ENCODE data around the gene CYP27A1.

Gene CYP27A1

DNA sequence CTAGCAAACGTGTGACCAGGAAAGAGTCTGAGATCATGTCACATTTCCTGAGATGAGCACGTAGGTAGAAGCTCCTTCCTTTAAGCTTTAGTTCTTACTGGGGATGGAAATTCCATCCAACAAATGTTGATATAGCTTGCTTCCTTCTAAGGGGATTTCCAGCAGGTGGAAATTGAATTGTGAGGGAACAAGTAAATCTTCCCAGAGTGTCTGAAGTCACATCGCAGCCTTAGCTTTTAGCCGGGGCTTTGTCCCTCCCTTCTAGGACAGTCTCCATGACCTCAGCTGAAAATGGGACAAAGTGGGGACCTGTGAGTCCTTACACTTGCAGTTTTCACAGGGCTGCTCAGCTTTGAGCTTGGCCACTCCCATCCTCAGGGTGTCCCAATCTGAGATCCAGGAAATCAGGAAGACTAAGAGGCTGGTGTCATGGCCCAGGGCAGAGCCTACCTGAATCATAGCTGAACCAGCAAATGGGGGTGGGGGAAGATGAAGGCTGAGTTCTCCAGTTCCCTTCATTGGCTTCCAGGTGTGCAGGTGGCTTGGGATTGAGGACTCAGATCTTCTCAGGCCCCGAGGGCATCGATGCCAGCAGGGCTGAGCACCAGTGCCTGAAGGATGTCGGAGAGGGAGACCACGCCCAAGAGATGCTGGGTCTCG, 41.4 kb downstream of the CYP27A1 start:
- ChIA-PET CTCF (interaction anchor here (2.6 kb wide), 1 partner anchor 24 kb away, joined by 7 read pairs; no protein-coding TSS in a partner anchor), POLR2A (no interaction called here)
- no peak overlapping the region for H3K4me3 ChIP-seq (ENCODE audit: low read depth, low read length)
- no peak for DNase-seq (ENCODE audit: low read depth, low spot score)
- TF ChIP-seq, protein P1, sequence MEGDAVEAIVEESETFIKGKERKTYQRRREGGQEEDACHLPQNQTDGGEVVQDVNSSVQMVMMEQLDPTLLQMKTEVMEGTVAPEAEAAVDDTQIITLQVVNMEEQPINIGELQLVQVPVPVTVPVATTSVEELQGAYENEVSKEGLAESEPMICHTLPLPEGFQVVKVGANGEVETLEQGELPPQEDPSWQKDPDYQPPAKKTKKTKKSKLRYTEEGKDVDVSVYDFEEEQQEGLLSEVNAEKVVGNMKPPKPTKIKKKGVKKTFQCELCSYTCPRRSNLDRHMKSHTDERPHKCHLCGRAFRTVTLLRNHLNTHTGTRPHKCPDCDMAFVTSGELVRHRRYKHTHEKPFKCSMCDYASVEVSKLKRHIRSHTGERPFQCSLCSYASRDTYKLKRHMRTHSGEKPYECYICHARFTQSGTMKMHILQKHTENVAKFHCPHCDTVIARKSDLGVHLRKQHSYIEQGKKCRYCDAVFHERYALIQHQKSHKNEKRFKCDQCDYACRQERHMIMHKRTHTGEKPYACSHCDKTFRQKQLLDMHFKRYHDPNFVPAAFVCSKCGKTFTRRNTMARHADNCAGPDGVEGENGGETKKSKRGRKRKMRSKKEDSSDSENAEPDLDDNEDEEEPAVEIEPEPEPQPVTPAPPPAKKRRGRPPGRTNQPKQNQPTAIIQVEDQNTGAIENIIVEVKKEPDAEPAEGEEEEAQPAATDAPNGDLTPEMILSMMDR (IDR thresholded peaks at IDR 0.05; ENCODE audit: insufficient read depth, low read length, missing control alignments), result no peak

DNA sequence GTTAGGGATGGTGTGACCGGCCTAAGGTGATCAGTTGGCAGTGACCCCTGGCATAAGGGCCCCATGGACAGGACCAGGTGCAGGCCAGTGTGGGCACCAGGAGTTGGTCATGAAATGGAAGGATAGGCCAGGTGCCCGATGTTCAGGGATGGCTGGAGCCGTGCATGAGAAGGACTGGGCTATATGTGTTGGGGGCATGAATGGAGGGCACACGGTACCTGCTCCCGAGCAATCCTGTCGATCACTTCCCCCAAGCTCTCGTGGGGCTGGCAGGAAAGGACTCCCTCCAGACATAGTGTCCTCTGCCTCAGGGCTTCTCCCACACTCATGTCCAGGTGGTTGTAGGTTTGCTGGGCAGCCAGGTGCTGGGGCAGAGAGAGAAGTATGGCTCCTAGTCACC, 42.1 kb downstream of the CYP27A1 start:
- no peak overlapping the region for H3K4me3 ChIP-seq (ENCODE audit: low read depth, low read length)
- CTCF ChIA-PET, result interaction anchor here (2.6 kb wide), 1 partner anchor 24 kb away, joined by 7 read pairs; no protein-coding TSS in a partner anchor
- DNase-seq (ENCODE audit: low read depth, low spot score), result no peak
- POLR2A ChIA-PET, result no interaction called here
- TF ChIP-seq, protein P1 (IDR thresholded peaks at IDR 0.05; ENCODE audit: insufficient read depth, low read length, missing control alignments), result no peak

DNA sequence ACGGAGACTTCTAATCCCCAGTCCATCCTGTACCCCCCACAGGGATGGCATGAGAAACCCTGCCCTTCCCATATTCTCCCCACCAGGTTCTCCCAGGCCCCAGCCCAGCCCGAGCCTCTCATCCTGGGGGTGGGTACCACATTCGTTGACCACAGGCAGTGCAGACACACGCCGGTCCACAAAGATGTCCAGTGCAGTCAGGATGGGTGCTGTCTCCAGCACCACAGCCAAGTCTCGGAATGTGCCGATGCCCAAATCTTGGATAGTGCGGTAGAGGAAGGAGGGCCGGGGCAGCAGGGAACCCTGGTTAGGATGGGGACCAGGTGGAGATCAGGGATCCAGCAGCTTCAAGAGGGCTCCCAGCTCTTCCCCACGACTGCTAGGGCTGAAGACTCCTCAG, 44.8 kb downstream of the CYP27A1 start:
- ChIA-PET CTCF (interaction anchor here (1.0 kb wide), 1 partner anchor 21 kb away, joined by 3 read pairs; no protein-coding TSS in a partner anchor), POLR2A (no interaction called here)
- no peak for DNase-seq (ENCODE audit: low read depth, low spot score)
- H3K4me3 ChIP-seq (ENCODE audit: low read depth, low read length), result no peak overlapping the region
- TF ChIP-seq, protein P1 (IDR thresholded peaks at IDR 0.05; ENCODE audit: insufficient read depth, low read length, missing control alignments), result no peak

DNA sequence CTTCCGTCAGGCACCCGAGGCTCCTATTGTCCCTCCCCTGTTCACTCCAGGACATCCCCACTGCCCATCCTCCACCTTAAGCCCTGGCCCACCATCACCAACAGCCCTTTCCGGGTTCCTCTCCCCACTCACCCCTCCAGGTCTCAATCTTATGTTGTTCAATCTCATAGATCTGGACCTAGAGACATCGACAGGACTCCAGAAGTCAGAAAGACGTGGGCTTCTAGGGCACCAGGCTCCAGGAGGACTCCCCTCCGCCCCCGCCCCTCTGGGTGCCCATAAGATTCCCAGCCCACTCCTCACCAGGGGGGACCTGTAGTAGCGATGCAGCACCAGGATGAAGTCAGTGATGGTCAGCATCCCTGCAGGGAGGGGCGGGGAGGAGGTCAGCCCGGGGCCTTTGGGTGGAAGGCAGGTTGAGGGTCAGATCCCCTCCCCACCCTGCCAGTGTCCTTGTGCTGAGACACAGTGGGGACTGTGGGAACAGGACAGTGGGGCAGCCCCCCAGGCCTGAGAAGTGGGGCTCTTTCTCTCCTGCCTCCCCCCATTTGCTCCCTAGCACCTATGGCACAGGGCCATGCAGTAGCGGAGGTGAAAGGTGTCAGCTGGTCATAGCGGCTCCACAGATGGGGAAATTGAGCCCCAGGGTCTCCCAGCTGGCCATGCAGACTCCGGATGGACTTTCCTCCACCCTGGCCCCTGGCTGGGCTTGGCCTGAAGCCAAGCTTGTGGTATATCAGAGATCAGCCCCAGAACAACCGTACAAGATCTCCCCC, 45.9 kb downstream of the CYP27A1 start:
- H3K4me3 ChIP-seq (ENCODE audit: low read depth, low read length), result no peak overlapping the region
- DNase-seq (ENCODE audit: low read depth, low spot score), result no peak
- CTCF ChIA-PET, result interaction anchor here (1.1 to 2.6 kb wide), 2 partner anchors 20 to 49 kb away, joined by 4 to 12 read pairs; no protein-coding TSS in a partner anchor
- TF ChIP-seq, protein P1 (IDR thresholded peaks at IDR 0.05; ENCODE audit: insufficient read depth, low read length, missing control alignments), result no peak
- POLR2A ChIA-PET, result no interaction called here

DNA sequence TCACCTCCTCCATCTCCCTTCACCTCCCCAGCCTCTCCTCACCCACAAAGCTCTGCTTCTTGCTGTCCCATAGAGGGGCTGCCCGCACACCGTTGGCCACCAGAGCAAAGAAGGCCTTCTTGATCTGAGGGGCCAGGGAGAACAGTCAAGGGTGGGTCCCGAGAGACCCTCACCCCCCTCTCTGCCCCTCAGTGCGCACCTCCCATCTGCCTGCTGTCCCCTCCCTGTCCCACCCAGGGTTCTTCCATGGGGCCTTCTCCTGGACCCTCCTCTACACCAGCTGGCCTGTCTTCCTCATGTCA, 46.5 kb downstream of the CYP27A1 start:
- TF ChIP-seq, protein P1 (IDR thresholded peaks at IDR 0.05; ENCODE audit: insufficient read depth, low read length, missing control alignments), result no peak
- no peak for DNase-seq (ENCODE audit: low read depth, low spot score)
- CTCF ChIA-PET, result interaction anchor here (1.1 to 2.6 kb wide), 2 partner anchors 20 to 48 kb away, joined by 4 to 12 read pairs; no protein-coding TSS in a partner anchor
- no peak overlapping the region for H3K4me3 ChIP-seq (ENCODE audit: low read depth, low read length)
- POLR2A ChIA-PET, result no interaction called here

DNA sequence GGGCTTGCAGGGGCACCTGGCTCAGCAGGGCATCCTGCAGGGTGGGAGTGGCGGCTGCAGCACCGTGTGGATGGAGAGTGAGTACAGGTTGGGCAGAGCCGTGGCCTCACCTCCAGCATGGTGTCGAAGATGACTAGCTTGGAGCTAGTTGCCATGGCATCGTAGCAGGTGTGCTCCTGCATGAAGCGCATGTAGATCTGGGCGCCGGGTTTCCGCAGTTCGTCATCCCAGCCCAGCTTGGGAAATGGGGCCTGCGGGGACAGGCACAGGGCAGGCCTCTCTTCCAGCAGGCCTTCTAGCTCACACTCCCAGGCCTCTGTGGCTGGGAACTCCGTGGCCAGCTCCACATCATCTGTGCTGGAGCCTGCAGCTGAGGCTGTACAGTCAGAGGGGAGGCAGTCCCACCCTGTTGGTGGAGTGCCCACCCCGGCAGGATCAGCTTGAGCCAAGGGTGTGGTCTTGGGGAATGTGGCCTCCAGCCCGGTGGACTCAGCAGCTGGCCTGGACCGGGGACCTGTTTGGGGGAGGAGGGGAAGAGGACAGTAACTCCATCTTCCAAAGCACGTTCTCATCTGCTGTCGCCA, 48.0 kb downstream of the CYP27A1 start:
- ChIA-PET POLR2A (no interaction called here), CTCF (interaction anchor here (1.2 to 2.6 kb wide), 2 partner anchors 8 to 18 kb away, joined by 4 to 12 read pairs; no protein-coding TSS in a partner anchor)
- DNase-seq (ENCODE audit: low read depth, low spot score), result no peak

More for the DNA sequence above, 48.0 kb downstream of the CYP27A1 start:
- no peak overlapping the region for H3K4me3 ChIP-seq (ENCODE audit: low read depth, low read length)
- TF ChIP-seq, protein P1 (IDR thresholded peaks at IDR 0.05; ENCODE audit: insufficient read depth, low read length, missing control alignments), result no peak

All from AG04449 (cell line).